Panc1 (cell line): ENCODE data around the gene SLC7A5.

Experiments
- CTCF ChIP-seq: fragments of 450-650 bp; IDR thresholded peaks from 2 replicates; pipeline ENCODE4 v1.5.1; 2017; ENCODE audit warnings: mild to moderate bottlenecking
- POLR2AphosphoS5 ChIP-seq: IDR thresholded peaks from 2 replicates; pipeline ENCODE4 v1.6.1; 2012; ENCODE audit warnings: mild to moderate bottlenecking, low read depth, low read length, moderate library complexity
- REST ChIP-seq, 2 experiments: IDR thresholded peaks; 2 replicates each; pipeline ENCODE4 v1.6.1; 2011 to 2012; ENCODE audit warnings: low read depth in 2 of 2, control low read depth in 1 of 2, low read length in 1 of 2, mild to moderate bottlenecking in 1 of 2, moderate library complexity in 1 of 2; ENCODE audit not compliant: insufficient read depth in 1 of 2
- SIN3A ChIP-seq: IDR thresholded peaks from 2 replicates; pipeline ENCODE4 v1.6.1; 2012; ENCODE audit warnings: low read depth, mild to moderate bottlenecking, low read length, moderate library complexity, borderline replicate concordance; ENCODE audit not compliant: insufficient read depth
- TCF7L2 ChIP-seq: IDR thresholded peaks from 2 replicates; pipeline ENCODE4 v1.6.1; 2011; ENCODE audit warnings: mild to moderate bottlenecking, low read depth, low read length, inconsistent platforms

GRCh38 chr16:87840271-87840978, 28.9 kb downstream of the SLC7A5 start:
- TF ChIP-seq SIN3A (no peak), CTCF (no peak), POLR2AphosphoS5 (no peak), TCF7L2 (no peak), REST (IDR thresholded peaks at IDR 0.05; ENCODE audit: insufficient read depth in 1 of 2, low read depth in 2 of 2, low read length in 1 of 2) (no peak)
